ENCODE data around the gene PCDHA1.

PCDHA1 gene

GRCh38 chr5:140986117-140986521, 200.2 kb downstream of the PCDHA1 start:
- no peak for DNase-seq

GRCh38 chr5:140988100-140988499, 202.2 kb downstream of the PCDHA1 start:
- no peak for DNase-seq

- DNase-seq = no peak
Observed at GRCh38 chr5:140988608-140989007, 202.7 kb downstream of the PCDHA1 start.

- DNase-seq = no peak
Observed at GRCh38 chr5:140989254-140990020, 203.5 kb downstream of the PCDHA1 start.

- no peak for DNase-seq
Observed at GRCh38 chr5:140992828-140993227, 206.9 kb downstream of the PCDHA1 start.

- DNase-seq = peak in 1 of 51 donors; percentile 6
Observed at GRCh38 chr5:140996060-140996459, 210.1 kb downstream of the PCDHA1 start.

- DNase-seq = no peak
Observed at GRCh38 chr5:140998921-140999410, 213.0 kb downstream of the PCDHA1 start.

- DNase-seq = peak in 5 of 51 donors; percentile 2 to 28 (median 3)
Observed at GRCh38 chr5:141001446-141001843, 215.5 kb downstream of the PCDHA1 start.

GRCh38 chr5:141001844-141002604, 216.1 kb downstream of the PCDHA1 start:
- peak in 28 of 51 donors; percentile 11 to 64 (median 24) for DNase-seq

GRCh38 chr5:141002605-141002965, 216.6 kb downstream of the PCDHA1 start:
- no peak for DNase-seq

- no peak for DNase-seq
Observed at GRCh38 chr5:141003031-141003430, 217.1 kb downstream of the PCDHA1 start.

GRCh38 chr5:141003791-141004611, 218.1 kb downstream of the PCDHA1 start:
- DNase-seq = no peak

- DNase-seq = no peak
Observed at GRCh38 chr5:141007791-141008190, 221.9 kb downstream of the PCDHA1 start.

- DNase-seq = no peak
Observed at GRCh38 chr5:141010047-141010793, 224.3 kb downstream of the PCDHA1 start.

GRCh38 chr5:141017943-141018342, 232.0 kb downstream of the PCDHA1 start:
- DNase-seq = no peak

GRCh38 chr5:141022384-141022783, 236.4 kb downstream of the PCDHA1 start:
- DNase-seq = no peak

GRCh38 chr5:141031006-141031405, 245.1 kb downstream of the PCDHA1 start:
- no peak for DNase-seq

- no peak for DNase-seq
Observed at GRCh38 chr5:141032626-141033025, 246.7 kb downstream of the PCDHA1 start.

- no peak for DNase-seq
Observed at GRCh38 chr5:141039061-141039460, 253.1 kb downstream of the PCDHA1 start.

GRCh38 chr5:141039517-141039916, 253.6 kb downstream of the PCDHA1 start:
- peak in 1 of 51 donors; percentile 14 for DNase-seq

Data from hypothalamus (tissue), 51 donors.